ENCODE data around the gene ELFN1.

The ELFN1 gene

DNA sequence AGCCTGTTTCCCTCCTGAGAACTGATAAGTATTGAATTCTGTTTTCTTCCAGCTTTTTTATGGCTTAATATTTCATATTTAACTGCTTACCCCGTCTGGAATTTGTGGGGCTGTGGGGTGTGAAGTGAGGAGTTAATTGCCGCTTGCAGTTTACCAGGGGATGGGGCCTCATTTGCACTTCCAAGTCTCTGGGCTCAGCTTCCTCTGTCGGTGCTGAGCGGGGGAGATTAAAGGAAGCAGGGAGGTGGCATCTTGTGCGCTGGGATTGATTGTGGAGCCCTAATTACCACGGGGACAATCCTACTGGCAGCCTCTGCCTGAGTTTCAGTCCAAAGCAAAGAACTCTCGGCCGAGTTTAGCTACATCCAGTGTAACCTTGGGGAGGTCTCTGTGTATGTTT is 33.4 kb downstream of the ELFN1 start:
- H3K9ac ChIP-seq (ENCODE audit: low read depth in 1 of 2, low read length in 2 of 2): no peak overlapping the region
- peaks cover 0 to 5% of the 10 kb centered on the region in 2 donors for H3K9me3 ChIP-seq (ENCODE audit: control insufficient read depth in 2 of 2, low read length in 2 of 2)
- H3K27me3 ChIP-seq (ENCODE audit: control insufficient read depth in 2 of 2, insufficient read depth in 2 of 2, low read length in 2 of 2): no peaks in the 10 kb centered on the region
- no peak overlapping the region for H3K27ac ChIP-seq (ENCODE audit: low read depth in 2 of 2, low read length in 2 of 2)
- no peaks in the 10 kb centered on the region for H3K36me3 ChIP-seq (ENCODE audit: control insufficient read depth in 2 of 2, insufficient read depth in 2 of 2, low read length in 2 of 2)
- H3K4me1 ChIP-seq (ENCODE audit: control insufficient read depth in 2 of 2, insufficient read depth in 2 of 2, low read length in 2 of 2): no peaks in the 10 kb centered on the region
- no peak overlapping the region for H3K4me3 ChIP-seq (ENCODE audit: low read length in 2 of 2)

DNA sequence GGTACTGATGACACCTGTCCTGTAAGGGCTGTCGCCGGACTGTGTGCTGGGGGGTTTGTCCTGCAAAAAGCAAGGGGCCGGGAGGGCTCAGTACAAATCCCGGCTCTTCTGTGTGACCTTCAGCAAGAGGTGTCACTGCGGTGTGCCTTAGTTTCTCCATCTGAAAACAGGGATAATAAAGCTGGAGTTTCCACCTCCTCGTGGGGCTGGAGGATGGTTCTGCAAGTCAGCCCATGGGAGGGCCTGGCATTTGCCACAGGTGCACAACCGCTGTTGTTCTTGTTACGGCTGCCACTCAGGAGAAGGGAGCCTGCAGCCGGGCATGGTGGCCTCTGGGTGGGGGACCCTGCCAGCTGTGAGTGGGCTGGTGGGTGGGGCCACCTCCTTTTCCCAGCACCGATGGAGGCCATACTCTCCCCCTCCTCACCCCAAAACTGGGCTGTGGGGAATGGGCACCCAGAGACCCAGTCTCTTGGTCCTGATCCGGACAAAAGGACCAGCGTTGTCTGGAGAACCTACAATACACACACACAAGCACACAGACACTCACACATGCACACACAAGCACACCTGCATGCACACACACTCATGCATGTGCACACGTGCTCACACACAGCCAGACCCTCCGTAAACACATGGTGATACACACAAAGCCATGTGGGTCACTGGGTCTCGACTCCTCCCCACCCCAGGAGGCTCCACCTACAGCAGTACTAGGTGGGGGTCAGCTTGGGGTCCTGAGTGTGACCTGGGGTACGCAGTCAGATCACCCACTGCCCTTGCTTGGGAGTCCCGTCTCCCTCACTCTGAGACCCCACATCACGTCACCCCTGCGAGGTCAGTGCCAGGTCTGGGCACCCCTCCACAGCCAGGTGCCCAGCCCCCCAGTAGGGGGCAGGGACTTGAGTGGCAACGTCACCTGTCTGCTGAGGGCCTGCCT is 34.1 kb downstream of the ELFN1 start:
- H3K27ac ChIP-seq (ENCODE audit: low read depth in 2 of 2, low read length in 2 of 2): no peak overlapping the region
- peaks cover 0 to 5% of the 10 kb centered on the region in 2 donors for H3K9me3 ChIP-seq (ENCODE audit: control insufficient read depth in 2 of 2, low read length in 2 of 2)

DNA sequence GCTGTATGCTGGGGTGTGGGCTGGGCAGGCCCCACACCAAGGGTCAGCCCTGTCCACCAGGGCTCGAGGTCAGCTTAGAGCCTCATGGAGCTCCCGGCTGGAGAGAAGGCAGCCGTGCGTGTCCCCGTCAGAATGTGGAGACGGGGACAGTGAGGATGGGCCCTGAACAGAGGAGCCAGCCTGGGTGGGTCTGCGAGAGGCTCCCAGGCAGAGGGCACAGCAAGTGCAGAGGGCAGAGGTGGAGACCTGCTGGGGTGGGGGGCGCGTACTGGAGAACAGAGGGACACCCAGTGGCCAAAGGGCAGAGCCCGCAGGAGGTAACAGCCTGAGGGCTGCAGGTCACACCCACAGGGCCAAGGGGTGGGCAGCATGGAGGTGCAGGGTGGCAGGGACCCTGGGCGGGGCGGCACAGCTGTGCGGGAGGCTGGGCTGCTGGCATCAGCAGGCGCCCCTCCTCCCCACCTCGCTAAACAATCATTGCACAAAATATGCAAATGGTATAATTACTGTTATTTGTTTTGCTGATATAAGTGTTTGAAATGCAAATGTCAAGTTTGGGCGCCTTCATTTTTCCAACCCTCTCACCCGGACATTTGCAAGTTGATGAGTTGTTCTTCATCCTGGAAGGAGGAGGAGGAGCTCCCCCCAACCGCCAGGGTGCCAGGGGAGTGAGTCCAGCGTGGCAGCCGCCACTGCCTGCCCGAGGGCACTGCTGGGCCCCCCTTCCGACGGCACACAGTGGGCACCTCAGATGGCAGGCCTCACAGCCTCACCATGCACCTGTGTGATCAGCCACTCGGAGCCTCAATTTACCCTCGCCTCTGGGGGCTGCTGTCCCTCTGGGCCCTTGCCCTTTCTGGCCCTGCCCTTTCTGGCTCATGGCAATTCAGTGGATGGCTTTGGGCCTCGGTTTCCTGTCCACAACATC is 35.0 kb downstream of the ELFN1 start:
- no peaks in the 10 kb centered on the region for H3K4me1 ChIP-seq (ENCODE audit: control insufficient read depth in 2 of 2, insufficient read depth in 2 of 2, low read length in 2 of 2)
- H3K9me3 ChIP-seq (ENCODE audit: control insufficient read depth in 2 of 2, low read length in 2 of 2): peaks cover 6 to 11% of the 10 kb centered on the region in 2 donors
- no peaks in the 10 kb centered on the region for H3K36me3 ChIP-seq (ENCODE audit: control insufficient read depth in 2 of 2, insufficient read depth in 2 of 2, low read length in 2 of 2)
- H3K9ac ChIP-seq (ENCODE audit: low read depth in 1 of 2, low read length in 2 of 2): no peak overlapping the region
- no peak overlapping the region for H3K4me3 ChIP-seq (ENCODE audit: low read length in 2 of 2)
- H3K27me3 ChIP-seq (ENCODE audit: control insufficient read depth in 2 of 2, insufficient read depth in 2 of 2, low read length in 2 of 2): no peaks in the 10 kb centered on the region
- H3K27ac ChIP-seq (ENCODE audit: low read depth in 2 of 2, low read length in 2 of 2): no peak overlapping the region

More for the DNA sequence above, 34.1 kb downstream of the ELFN1 start:
- no peaks in the 10 kb centered on the region for H3K36me3 ChIP-seq (ENCODE audit: control insufficient read depth in 2 of 2, insufficient read depth in 2 of 2, low read length in 2 of 2)
- H3K27me3 ChIP-seq (ENCODE audit: control insufficient read depth in 2 of 2, insufficient read depth in 2 of 2, low read length in 2 of 2): no peaks in the 10 kb centered on the region
- no peaks in the 10 kb centered on the region for H3K4me1 ChIP-seq (ENCODE audit: control insufficient read depth in 2 of 2, insufficient read depth in 2 of 2, low read length in 2 of 2)
- H3K9ac ChIP-seq (ENCODE audit: low read depth in 1 of 2, low read length in 2 of 2): no peak overlapping the region
- H3K4me3 ChIP-seq (ENCODE audit: low read length in 2 of 2): no peak overlapping the region

DNA sequence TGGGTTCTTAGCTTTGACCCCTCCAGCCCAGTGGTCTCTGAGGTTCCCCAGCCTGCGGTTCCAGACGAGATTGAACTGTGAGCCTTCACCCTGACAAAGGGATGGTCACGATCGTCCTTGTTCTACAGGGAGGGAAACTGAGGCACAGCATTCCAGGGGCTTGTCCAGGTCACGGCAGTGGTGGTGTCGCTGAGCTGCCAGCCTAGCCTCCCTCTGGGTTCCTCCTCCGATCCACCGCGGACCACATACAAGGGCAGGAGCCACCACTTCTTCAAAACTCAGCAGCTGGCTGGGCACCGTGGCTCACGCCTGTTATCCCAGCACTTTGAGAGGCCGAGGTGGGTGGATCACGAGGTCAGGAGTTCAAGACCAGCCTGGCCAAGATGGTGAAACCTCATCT is 35.8 kb downstream of the ELFN1 start:
- Histone ChIP-seq H3K4me1 (ENCODE audit: control insufficient read depth in 2 of 2, insufficient read depth in 2 of 2, low read length in 2 of 2) (no peaks in the 10 kb centered on the region), H3K4me3 (ENCODE audit: low read length in 2 of 2) (no peak overlapping the region), H3K9ac (ENCODE audit: low read depth in 1 of 2, low read length in 2 of 2) (no peak overlapping the region), H3K27ac (ENCODE audit: low read depth in 2 of 2, low read length in 2 of 2) (no peak overlapping the region), H3K9me3 (ENCODE audit: control insufficient read depth in 2 of 2, low read length in 2 of 2) (peaks cover 6 to 11% of the 10 kb centered on the region in 2 donors), H3K27me3 (ENCODE audit: control insufficient read depth in 2 of 2, insufficient read depth in 2 of 2, low read length in 2 of 2) (no peaks in the 10 kb centered on the region), H3K36me3 (ENCODE audit: control insufficient read depth in 2 of 2, insufficient read depth in 2 of 2, low read length in 2 of 2) (no peaks in the 10 kb centered on the region)

DNA sequence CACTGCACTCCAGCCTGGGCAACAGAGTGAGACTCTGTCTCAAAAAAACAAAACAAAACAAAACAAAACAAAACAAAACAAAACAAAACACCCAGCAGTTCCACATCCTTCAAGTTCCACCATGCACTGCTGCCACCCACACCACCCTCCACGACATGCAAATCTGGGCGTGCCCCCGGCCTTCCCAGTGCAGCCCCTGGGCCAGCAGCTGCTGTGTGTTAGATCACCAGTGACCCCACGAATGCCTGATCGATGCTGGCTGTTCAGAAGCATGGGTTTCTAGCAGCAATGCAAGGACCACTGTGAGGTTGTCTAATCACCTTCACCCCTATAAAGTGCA is 36.3 kb downstream of the ELFN1 start:
- H3K27me3 ChIP-seq (ENCODE audit: control insufficient read depth in 2 of 2, insufficient read depth in 2 of 2, low read length in 2 of 2): no peaks in the 10 kb centered on the region
- H3K4me1 ChIP-seq (ENCODE audit: control insufficient read depth in 2 of 2, insufficient read depth in 2 of 2, low read length in 2 of 2): no peaks in the 10 kb centered on the region
- H3K9me3 ChIP-seq (ENCODE audit: control insufficient read depth in 2 of 2, low read length in 2 of 2): peaks cover 6 to 10% of the 10 kb centered on the region in 2 donors
- no peak overlapping the region for H3K27ac ChIP-seq (ENCODE audit: low read depth in 2 of 2, low read length in 2 of 2)
- H3K4me3 ChIP-seq (ENCODE audit: low read length in 2 of 2): no peak overlapping the region
- H3K36me3 ChIP-seq (ENCODE audit: control insufficient read depth in 2 of 2, insufficient read depth in 2 of 2, low read length in 2 of 2): no peaks in the 10 kb centered on the region
- no peak overlapping the region for H3K9ac ChIP-seq (ENCODE audit: low read depth in 1 of 2, low read length in 2 of 2)

DNA sequence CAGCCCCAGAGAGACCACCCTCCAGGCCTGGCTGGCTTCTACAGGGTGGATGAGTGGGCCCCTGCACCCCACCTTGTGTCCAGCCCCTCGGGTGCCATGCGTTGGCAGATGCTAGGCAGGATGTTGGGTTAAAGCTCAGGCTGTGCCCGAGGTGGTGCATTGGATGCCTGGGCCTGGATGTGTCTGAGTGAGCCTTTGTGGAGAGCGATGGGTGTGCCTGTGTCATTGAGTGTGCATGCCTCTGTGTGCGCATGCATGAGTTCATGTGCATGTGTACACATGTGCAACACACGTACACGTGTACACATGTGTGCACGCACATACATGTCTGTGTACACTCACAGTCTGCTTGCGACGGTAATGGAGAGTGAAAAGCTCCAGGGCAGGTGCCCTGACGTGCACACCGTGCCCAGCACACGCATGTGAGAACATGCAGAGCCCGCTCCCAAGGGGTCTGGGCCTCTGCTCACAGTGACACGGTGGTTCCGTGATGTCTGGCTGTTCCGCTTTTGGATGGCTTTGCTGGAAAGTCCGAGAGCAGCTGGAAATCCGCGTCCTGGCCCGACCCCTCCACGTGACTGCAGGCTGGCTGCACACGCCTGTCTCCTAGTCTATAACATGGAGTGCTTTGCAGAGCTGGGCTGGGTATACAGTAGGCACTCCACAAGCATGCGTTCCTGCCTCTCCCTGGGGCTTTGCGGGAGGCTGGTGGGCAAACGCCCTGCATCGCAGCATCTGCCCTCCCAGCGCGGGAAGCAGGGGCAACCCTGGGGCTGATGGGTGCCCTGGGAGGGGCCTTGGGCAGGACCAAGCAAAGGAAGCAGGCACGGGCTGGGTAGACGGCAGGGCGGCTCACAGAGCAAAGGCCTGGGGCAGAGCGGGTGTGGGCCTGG is 36.9 kb downstream of the ELFN1 start:
- Histone ChIP-seq H3K4me1 (ENCODE audit: control insufficient read depth in 2 of 2, insufficient read depth in 2 of 2, low read length in 2 of 2) (no peaks in the 10 kb centered on the region), H3K4me3 (ENCODE audit: low read length in 2 of 2) (no peak overlapping the region), H3K9ac (ENCODE audit: low read depth in 1 of 2, low read length in 2 of 2) (no peak overlapping the region), H3K36me3 (ENCODE audit: control insufficient read depth in 2 of 2, insufficient read depth in 2 of 2, low read length in 2 of 2) (no peaks in the 10 kb centered on the region), H3K9me3 (ENCODE audit: control insufficient read depth in 2 of 2, low read length in 2 of 2) (peaks cover 6 to 10% of the 10 kb centered on the region in 2 donors), H3K27ac (ENCODE audit: low read depth in 2 of 2, low read length in 2 of 2) (no peak overlapping the region), H3K27me3 (ENCODE audit: control insufficient read depth in 2 of 2, insufficient read depth in 2 of 2, low read length in 2 of 2) (no peaks in the 10 kb centered on the region)

DNA sequence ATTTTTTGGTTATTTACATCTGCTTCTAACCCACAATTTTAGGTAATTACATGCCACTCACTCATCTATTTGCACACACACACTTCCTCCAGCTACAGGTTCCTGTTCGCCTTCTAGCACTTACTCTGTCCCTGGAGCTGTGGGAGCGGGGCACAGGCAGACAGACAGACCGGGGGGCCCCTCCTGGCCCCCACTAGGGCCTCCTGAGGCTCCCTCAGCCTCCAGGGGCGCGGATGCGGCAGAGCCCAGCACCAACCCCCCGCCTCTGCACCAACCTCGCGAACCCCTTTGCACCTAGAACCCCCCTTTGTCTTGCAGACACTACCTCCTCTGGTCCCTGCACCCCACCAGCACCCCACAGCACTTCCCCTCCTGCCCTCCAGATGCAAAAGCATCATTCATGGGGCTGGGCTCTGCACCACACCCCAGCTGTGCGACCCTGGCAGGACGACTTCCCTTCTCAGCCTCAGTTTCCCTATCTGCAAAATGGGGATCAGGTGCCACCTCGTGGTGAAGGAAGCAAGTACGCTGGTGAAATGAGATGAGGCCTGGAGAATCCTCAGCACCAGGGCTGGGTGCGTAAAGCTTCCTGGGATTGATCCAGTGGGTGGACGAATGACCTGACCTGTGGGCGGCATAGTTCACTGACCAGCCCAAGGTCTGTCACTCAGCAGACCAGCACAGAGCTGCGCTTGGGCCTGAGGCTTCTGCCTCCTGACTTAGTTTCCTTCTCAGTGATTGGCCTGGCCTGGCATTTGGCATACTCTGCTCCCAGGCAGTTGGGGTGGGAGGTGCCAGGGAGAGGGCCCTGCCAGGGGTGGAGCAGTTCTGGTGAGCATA is 37.9 kb downstream of the ELFN1 start:
- H3K36me3 ChIP-seq (ENCODE audit: control insufficient read depth in 2 of 2, insufficient read depth in 2 of 2, low read length in 2 of 2): no peaks in the 10 kb centered on the region
- H3K4me3 ChIP-seq (ENCODE audit: low read length in 2 of 2): no peak overlapping the region
- no peaks in the 10 kb centered on the region for H3K27me3 ChIP-seq (ENCODE audit: control insufficient read depth in 2 of 2, insufficient read depth in 2 of 2, low read length in 2 of 2)
- H3K9ac ChIP-seq (ENCODE audit: low read depth in 1 of 2, low read length in 2 of 2): no peak overlapping the region
- H3K27ac ChIP-seq (ENCODE audit: low read depth in 2 of 2, low read length in 2 of 2): no peak overlapping the region
- H3K9me3 ChIP-seq (ENCODE audit: control insufficient read depth in 2 of 2, low read length in 2 of 2): peaks cover 6% of the 10 kb centered on the region in 2 donors
- no peaks in the 10 kb centered on the region for H3K4me1 ChIP-seq (ENCODE audit: control insufficient read depth in 2 of 2, insufficient read depth in 2 of 2, low read length in 2 of 2)

DNA sequence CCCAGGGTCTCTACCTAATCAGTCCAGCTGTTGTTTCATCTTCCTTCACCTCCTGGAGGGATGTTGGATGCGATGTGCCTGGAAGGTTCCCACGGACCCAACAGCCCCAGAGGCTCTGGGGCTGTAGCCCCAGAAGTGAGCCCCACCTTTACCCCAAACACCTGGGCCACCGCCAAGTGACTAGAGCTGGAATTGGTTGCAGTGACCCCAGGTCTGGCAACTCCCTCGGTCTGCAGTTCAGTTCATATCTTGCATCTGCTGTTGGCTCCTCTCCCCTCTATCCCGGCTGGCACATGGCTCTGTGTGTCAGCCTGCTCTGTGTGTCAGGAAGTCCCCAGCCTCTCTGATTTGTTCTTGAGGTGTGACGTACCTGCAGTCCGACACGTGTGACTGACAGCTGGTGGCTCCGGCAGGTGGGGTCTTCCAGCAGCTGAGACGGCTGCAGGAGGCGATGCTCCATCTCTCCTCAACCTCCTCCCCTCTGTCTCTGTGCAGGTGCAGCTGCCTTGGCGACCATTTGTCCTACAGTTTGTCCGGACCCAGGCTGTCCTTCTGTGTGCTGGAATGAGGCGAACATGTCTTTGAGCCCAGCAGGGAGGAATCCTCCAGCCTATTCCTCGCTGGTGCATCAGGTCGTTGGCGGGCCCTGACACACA is 38.6 kb downstream of the ELFN1 start:
- H3K36me3 ChIP-seq (ENCODE audit: control insufficient read depth in 2 of 2, insufficient read depth in 2 of 2, low read length in 2 of 2): no peaks in the 10 kb centered on the region
- H3K9ac ChIP-seq (ENCODE audit: low read depth in 1 of 2, low read length in 2 of 2): no peak overlapping the region
- peaks cover 6% of the 10 kb centered on the region in 2 donors for H3K9me3 ChIP-seq (ENCODE audit: control insufficient read depth in 2 of 2, low read length in 2 of 2)
- H3K4me3 ChIP-seq (ENCODE audit: low read length in 2 of 2): no peak overlapping the region
- no peaks in the 10 kb centered on the region for H3K4me1 ChIP-seq (ENCODE audit: control insufficient read depth in 2 of 2, insufficient read depth in 2 of 2, low read length in 2 of 2)
- H3K27ac ChIP-seq (ENCODE audit: low read depth in 2 of 2, low read length in 2 of 2): no peak overlapping the region
- H3K27me3 ChIP-seq (ENCODE audit: control insufficient read depth in 2 of 2, insufficient read depth in 2 of 2, low read length in 2 of 2): no peaks in the 10 kb centered on the region

DNA sequence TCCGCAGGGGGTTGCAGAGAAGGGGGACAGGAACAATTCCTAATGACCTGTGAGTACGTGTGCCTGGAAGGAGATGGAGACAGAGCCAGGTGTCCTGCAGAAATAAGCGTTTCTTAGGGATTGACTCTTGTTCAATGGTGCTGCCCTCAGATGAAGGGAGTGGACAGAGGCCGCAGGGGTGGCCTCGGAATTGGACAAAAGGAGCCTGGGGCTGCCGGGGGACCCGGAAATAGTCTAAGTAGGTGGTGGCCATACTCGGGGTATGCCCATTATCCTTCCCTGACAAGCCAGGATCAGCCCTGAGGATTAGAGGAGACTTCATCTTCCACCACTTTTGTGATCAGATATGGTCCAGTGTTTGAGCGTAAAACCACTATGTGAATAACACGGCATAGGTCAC is 39.2 kb downstream of the ELFN1 start:
- Histone ChIP-seq H3K9ac (ENCODE audit: low read depth in 1 of 2, low read length in 2 of 2) (no peak overlapping the region), H3K27ac (ENCODE audit: low read depth in 2 of 2, low read length in 2 of 2) (no peak overlapping the region), H3K27me3 (ENCODE audit: control insufficient read depth in 2 of 2, insufficient read depth in 2 of 2, low read length in 2 of 2) (no peaks in the 10 kb centered on the region), H3K9me3 (ENCODE audit: control insufficient read depth in 2 of 2, low read length in 2 of 2) (peaks cover 6% of the 10 kb centered on the region in 2 donors), H3K4me3 (ENCODE audit: low read length in 2 of 2) (no peak overlapping the region), H3K4me1 (ENCODE audit: control insufficient read depth in 2 of 2, insufficient read depth in 2 of 2, low read length in 2 of 2) (no peaks in the 10 kb centered on the region), H3K36me3 (ENCODE audit: control insufficient read depth in 2 of 2, insufficient read depth in 2 of 2, low read length in 2 of 2) (no peaks in the 10 kb centered on the region)

Measured in mucosa of rectum (tissue), 2 donors.